ENCODE measurements around the gene PRICKLE2. TPM values are rescaled to one million over a fixed set of nuclear protein-coding genes. Genes with fewer than 3 reads are reported as not detected.
A peak's percentile ranks its signal among the peaks of the same experiment; 100 is the strongest.

PRICKLE2 gene
- total RNA-seq, 1 experiment from 2014 or later = 9.6 TPM

GRCh38 chr3:64114651-64115050, 110.6 kb downstream of the PRICKLE2 start:
- POLR2A ChIA-PET = interaction anchor here (1.3 kb wide), 1 partner anchor 8 kb away, joined by 4 read pairs; no protein-coding TSS in a partner anchor
- Mint-ChIP-seq H3K36me3 (ENCODE audit: insufficient read depth, unreplicated experiment) (peaks cover 19% of the 10 kb centered on the region), H3K4me3 (ENCODE audit: unreplicated experiment) (no peak overlapping the region), H3K27ac (ENCODE audit: low read depth, unreplicated experiment) (no peak overlapping the region), H3K9me3 (ENCODE audit: unreplicated experiment) (peaks cover 15% of the 10 kb centered on the region), H3K4me1 (ENCODE audit: insufficient read depth, unreplicated experiment) (no peaks in the 10 kb centered on the region), H3K27me3 (ENCODE audit: insufficient read depth, unreplicated experiment) (no peaks in the 10 kb centered on the region)
- no peak for TF ChIP-seq CTCF (IDR thresholded peaks at IDR 0.05; ENCODE audit: unreplicated experiment)
- DNase-seq (ENCODE audit: unreplicated experiment) = no peak
- CTCF ChIA-PET = interaction anchor here (0.7 to 1.2 kb wide), 2 partner anchors 10 to 297 kb away, joined by 3 to 4 read pairs; no protein-coding TSS in a partner anchor
- no TSS peak for BruUV-seq (replicated peaks)
- intact Hi-C loops (cut with micrococcal nuclease) = no loop called here

GRCh38 chr3:64111872-64112271, 113.4 kb downstream of the PRICKLE2 start:
- Mint-ChIP-seq H3K9me3 (ENCODE audit: unreplicated experiment) (peaks cover 7% of the 10 kb centered on the region), H3K4me3 (ENCODE audit: unreplicated experiment) (no peak overlapping the region), H3K36me3 (ENCODE audit: insufficient read depth, unreplicated experiment) (peaks cover 6% of the 10 kb centered on the region), H3K4me1 (ENCODE audit: insufficient read depth, unreplicated experiment) (no peaks in the 10 kb centered on the region), H3K27ac (ENCODE audit: low read depth, unreplicated experiment) (no peak overlapping the region), H3K27me3 (ENCODE audit: insufficient read depth, unreplicated experiment) (no peaks in the 10 kb centered on the region)
- BruUV-seq (replicated peaks) = no TSS peak
- DNase-seq (ENCODE audit: unreplicated experiment) = no peak
- ChIA-PET CTCF (no interaction called here), POLR2A (no interaction called here)
- TF ChIP-seq CTCF (IDR thresholded peaks at IDR 0.05; ENCODE audit: unreplicated experiment) = no peak
- intact Hi-C loops (cut with micrococcal nuclease) = no loop called here

- Mint-ChIP-seq H3K27me3 (ENCODE audit: insufficient read depth, unreplicated experiment) (no peaks in the 10 kb centered on the region), H3K36me3 (ENCODE audit: insufficient read depth, unreplicated experiment) (peaks cover 6% of the 10 kb centered on the region), H3K4me1 (ENCODE audit: insufficient read depth, unreplicated experiment) (no peaks in the 10 kb centered on the region), H3K9me3 (ENCODE audit: unreplicated experiment) (peaks cover 7% of the 10 kb centered on the region), H3K27ac (ENCODE audit: low read depth, unreplicated experiment) (no peak overlapping the region), H3K4me3 (ENCODE audit: unreplicated experiment) (no peak overlapping the region)
- POLR2A ChIA-PET = no interaction called here
- intact Hi-C loops (cut with micrococcal nuclease) = no loop called here
- TF ChIP-seq CTCF (IDR thresholded peaks at IDR 0.05; ENCODE audit: unreplicated experiment) = no peak
- no peak for DNase-seq (ENCODE audit: unreplicated experiment)
- CTCF ChIA-PET = no interaction called here
- BruUV-seq (replicated peaks) = no TSS peak
These were observed 114.2 kb downstream of the PRICKLE2 start for GRCh38 chr3:64111083-64111482.

- H3K4me3 Mint-ChIP-seq (ENCODE audit: unreplicated experiment) = no peak overlapping the region
- peaks cover 7% of the 10 kb centered on the region for H3K9me3 Mint-ChIP-seq (ENCODE audit: unreplicated experiment)
- peak overlapping the region; percentile 52 for H3K27ac Mint-ChIP-seq (ENCODE audit: low read depth, unreplicated experiment)
- no peak for TF ChIP-seq CTCF (IDR thresholded peaks at IDR 0.05; ENCODE audit: unreplicated experiment)
- no peaks in the 10 kb centered on the region for H3K27me3 Mint-ChIP-seq (ENCODE audit: insufficient read depth, unreplicated experiment)
- CTCF ChIA-PET = no interaction called here
- DNase-seq (ENCODE audit: unreplicated experiment) = no peak
- peaks cover 2% of the 10 kb centered on the region for H3K4me1 Mint-ChIP-seq (ENCODE audit: insufficient read depth, unreplicated experiment)
- no TSS peak for BruUV-seq (replicated peaks)
- H3K36me3 Mint-ChIP-seq (ENCODE audit: insufficient read depth, unreplicated experiment) = peaks cover 6% of the 10 kb centered on the region
- intact Hi-C loops (cut with micrococcal nuclease) = no loop called here
- POLR2A ChIA-PET = no interaction called here
These were observed 115.2 kb downstream of the PRICKLE2 start for GRCh38 chr3:64110071-64110470.

Data from MCF 10A (cell line).